Testis (tissue), 2 donors: ENCODE results near the gene KRCC1.

Experiments used
- POLR2A ChIP-seq: fragments of 450-650 bp; IDR thresholded peaks from one replicate; pipeline ENCODE4 v1.6.1; 2017; ENCODE audit warnings: antibody characterized with exemption, mild to moderate bottlenecking, moderate library complexity
- TF ChIP-seq, protein P1 (sequence below), 3 experiments: fragments of 450-650 bp in 2 of 3; fragments of 200-600 bp in 1 of 3; sonication (generic) in 1 of 3; IDR thresholded peaks; one replicate each; pipeline ENCODE4 v1.5.1; 2016 to 2019; ENCODE audit warnings: antibody characterized with exemption in 3 of 3, mild to moderate bottlenecking in 2 of 3, moderate library complexity in 1 of 3

DNA sequence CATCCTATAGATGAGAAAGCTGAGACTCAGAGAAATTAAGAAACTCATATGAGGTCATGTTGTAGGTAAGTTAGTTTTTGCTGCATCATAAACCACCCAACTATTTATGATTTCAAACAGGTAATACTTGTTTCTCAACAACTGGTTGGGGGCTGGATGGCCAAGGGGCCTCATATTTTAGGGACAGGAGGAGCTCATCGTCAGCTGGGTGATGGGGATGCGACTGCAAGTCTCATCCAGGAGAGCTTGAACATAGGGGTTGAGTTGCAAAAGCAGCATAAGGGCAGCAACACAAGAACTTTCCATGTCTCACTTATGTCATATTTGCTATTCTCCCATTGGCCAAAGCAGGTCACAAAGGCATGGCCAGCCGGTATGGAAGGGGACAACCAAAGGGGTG lies 35.6 kb downstream of the KRCC1 start:
- TF ChIP-seq, protein P1, sequence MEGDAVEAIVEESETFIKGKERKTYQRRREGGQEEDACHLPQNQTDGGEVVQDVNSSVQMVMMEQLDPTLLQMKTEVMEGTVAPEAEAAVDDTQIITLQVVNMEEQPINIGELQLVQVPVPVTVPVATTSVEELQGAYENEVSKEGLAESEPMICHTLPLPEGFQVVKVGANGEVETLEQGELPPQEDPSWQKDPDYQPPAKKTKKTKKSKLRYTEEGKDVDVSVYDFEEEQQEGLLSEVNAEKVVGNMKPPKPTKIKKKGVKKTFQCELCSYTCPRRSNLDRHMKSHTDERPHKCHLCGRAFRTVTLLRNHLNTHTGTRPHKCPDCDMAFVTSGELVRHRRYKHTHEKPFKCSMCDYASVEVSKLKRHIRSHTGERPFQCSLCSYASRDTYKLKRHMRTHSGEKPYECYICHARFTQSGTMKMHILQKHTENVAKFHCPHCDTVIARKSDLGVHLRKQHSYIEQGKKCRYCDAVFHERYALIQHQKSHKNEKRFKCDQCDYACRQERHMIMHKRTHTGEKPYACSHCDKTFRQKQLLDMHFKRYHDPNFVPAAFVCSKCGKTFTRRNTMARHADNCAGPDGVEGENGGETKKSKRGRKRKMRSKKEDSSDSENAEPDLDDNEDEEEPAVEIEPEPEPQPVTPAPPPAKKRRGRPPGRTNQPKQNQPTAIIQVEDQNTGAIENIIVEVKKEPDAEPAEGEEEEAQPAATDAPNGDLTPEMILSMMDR (IDR thresholded peaks at IDR 0.05), result no peak
- no peak for TF ChIP-seq POLR2A
